GM19324 (cell line): ENCODE data around the gene NPHP4.

Source experiments
- ATAC-seq: cut with Tn5 transposase; IDR thresholded peaks from one replicate; pipeline ENCODE4 v1.9.1; 2021; ENCODE audit warnings: mild to moderate bottlenecking, moderate library complexity; ENCODE audit not compliant: unreplicated experiment, low FRiP score

Gene NPHP4

DNA sequence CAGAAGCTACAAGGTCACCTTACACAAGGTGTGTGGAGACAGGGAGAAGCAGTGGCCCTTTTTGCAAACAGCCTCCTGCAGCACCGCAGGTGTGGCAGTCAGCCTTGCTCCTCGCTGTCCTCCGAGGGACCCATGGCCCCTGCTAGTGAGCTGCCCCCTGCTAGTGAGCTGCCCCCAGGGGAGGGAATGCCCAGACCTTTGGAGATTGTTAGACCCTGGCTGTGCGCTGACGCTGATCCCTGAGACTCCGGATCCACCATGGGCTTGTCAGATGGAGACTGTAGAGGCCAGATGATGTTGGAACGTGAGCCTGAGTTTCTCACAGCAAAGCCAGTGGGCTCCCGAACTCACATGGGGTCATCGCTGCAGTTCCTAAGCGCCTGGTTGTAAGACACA, 172.2 kb downstream of the NPHP4 start:
- no peak for ATAC-seq

DNA sequence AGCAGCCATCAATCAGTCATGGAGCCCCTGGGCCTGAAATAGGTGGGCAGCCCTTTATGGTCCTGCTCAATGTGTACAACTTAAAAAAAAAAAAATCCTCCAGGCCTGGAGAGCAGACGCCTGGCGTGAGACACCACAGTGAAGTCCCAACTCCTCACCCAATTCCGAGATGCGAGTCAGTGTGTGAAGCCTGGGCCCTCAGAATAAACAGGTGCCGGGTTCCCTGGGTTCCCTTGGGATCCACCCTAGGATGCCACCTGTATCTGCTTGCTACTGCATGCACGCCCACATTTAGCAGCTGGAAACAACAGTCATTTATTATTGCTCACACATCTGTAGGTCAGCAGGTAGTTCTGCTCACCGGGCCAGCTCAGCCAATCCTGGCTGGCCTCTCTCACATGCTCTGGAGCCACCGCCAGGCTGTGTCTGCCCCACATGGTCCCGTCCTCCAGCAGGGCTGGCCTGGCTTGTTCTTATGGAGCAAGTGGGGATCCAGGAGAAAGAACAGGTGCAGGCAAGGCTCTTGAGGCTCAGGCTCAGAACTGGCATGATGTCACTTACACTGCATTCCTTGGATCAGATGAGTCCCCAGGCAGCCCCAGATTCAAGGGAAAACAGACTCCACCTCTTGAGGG, 172.7 kb downstream of the NPHP4 start:
- no peak for ATAC-seq

DNA sequence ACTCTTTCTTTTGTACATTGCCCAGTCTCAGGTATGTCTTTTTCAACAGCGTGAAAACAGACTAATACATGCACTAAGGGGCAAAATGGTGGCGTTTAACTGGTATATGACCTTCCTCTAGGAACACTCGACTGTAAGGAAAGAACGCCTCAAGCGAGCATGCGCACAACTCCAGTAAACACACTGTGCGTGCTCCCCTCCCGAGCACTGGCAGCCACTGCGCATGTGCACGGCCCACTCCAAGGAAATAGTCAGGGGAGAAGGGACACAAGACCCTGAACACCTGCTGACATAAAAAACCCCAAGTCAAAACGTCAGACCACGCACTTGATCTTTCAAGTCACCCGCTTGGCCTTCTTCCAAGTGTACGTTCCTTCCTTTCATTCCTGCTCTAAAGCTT, 173.5 kb downstream of the NPHP4 start:
- ATAC-seq, result no peak

DNA sequence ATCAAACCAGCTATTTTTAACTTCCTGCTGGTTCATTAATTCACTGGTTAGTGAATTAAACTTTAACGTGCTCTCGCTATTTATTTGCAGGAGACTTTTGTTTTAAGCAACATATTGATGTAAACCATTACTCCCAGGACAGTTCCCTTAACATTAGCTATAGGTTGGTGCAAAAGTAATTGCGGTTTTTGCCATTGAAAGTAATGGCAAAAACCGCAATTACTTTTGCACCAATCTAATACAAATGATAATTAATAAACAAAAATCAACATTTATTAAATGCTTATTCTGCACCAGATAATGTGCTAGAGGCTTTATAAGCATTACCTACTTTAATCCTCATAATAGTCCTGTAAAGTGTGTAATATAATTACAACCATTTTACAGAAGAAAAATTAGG, 176.5 kb downstream of the NPHP4 start:
- ATAC-seq, result no peak

DNA sequence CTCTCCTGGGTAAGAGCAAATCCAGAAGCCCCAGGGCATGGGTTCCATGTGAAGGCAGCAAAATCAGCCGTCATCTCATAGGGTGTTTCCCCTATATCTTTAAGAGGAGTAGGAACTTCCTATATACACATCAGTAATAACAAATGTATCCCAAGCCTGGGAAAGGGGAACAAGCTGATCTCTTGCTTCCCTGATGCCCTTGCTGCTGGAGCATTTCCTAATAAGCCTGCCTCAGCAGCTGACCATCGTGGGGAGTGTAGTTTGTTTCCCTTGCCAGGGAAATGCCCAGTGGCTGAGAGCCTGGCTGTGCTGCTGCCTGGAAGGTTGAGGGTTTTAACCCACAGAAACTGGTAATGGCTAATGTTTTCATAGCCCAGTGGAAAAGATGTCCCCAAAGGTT, 177.0 kb downstream of the NPHP4 start:
- ATAC-seq, result no peak

DNA sequence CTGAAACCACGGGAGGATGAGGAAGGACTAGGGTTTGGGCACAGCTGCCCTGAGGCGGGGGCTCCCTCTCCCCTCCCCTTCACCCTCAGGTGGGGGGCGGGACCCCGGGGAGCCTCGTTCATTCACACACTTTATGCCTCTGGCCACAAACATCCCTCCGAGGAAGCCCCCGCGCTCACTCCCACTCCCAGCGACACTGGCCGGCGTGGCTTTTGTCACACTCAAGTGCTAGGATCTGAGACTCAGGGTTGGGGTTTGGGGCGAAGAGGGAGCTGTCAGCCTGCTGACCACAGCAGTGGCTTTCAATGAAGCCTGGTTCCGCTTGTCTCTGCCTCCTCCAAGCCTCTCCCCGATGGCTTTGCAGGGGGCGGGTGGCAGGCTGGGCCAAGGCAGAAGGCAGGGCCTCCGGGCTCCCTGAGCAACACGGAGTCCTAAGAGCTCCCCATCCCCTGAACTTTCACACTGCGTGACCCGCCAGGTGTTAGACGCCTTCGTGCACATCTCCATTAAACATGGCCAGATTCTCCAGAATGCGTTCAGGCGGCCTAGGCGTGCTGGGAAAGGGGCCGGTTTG, 178.1 kb downstream of the NPHP4 start:
- ATAC-seq, result no peak

DNA sequence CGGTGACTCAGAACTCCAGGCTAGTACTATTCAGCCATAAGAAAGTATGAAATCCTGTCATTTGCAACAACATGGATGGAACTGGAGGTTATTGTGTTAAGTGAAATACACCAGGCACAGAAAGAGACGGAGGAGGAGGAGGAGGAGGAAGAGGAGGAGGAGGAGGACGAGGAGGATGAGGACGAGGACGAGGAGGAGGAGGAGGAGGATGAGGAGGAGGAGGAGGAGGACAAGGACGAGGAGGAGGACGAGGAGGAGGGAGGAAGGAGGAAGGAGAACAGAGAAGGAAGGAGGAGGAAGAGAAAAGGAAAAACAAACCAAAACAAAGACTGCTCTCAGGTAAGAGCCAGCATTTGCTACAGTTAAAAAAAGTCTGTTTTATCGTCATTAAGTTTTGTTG, 178.7 kb downstream of the NPHP4 start:
- ATAC-seq, result no peak
